Fibroblast of skin of back (primary cell): Measurements from ENCODE around the gene DOK4.

Source experiments
- DNase-seq: peaks from one replicate; pipeline ENCODE4 v3.0.0-alpha.2; 2013

DOK4 gene

GRCh38 chr16:57518922-57519321, 32.6 kb upstream of the DOK4 start:
- DNase-seq, result no peak

GRCh38 chr16:57518520-57518919, 32.2 kb upstream of the DOK4 start:
- DNase-seq, result no peak

GRCh38 chr16:57517397-57518367, 31.4 kb upstream of the DOK4 start:
- DNase-seq, result no peak

GRCh38 chr16:57516773-57517172, 30.5 kb upstream of the DOK4 start:
- no peak for DNase-seq

GRCh38 chr16:57516176-57516725, 30.0 kb upstream of the DOK4 start:
- DNase-seq, result no peak

- DNase-seq, result no peak
Observed at GRCh38 chr16:57514791-57515600, 28.7 kb upstream of the DOK4 start.

- no peak for DNase-seq
Observed at GRCh38 chr16:57514371-57514770, 28.1 kb upstream of the DOK4 start.

- no peak for DNase-seq
Observed at GRCh38 chr16:57513371-57514102, 27.2 kb upstream of the DOK4 start.

GRCh38 chr16:57512296-57513001, 26.2 kb upstream of the DOK4 start:
- DNase-seq, result no peak

GRCh38 chr16:57510016-57510871, 24.0 kb upstream of the DOK4 start:
- no peak for DNase-seq

- DNase-seq, result no peak
Observed at GRCh38 chr16:57509231-57509923, 23.1 kb upstream of the DOK4 start.

- no peak for DNase-seq
Observed at GRCh38 chr16:57508035-57508425, 21.7 kb upstream of the DOK4 start.

GRCh38 chr16:57507136-57508034, 21.1 kb upstream of the DOK4 start:
- no peak for DNase-seq

- DNase-seq, result no peak
Observed at GRCh38 chr16:57505169-57505568, 18.9 kb upstream of the DOK4 start.

GRCh38 chr16:57504491-57504890, 18.2 kb upstream of the DOK4 start:
- no peak for DNase-seq

- DNase-seq, result no peak
Observed at GRCh38 chr16:57504001-57504400, 17.7 kb upstream of the DOK4 start.

GRCh38 chr16:57503366-57503765, 17.1 kb upstream of the DOK4 start:
- DNase-seq, result no peak

- DNase-seq, result no peak
Observed at GRCh38 chr16:57502048-57502775, 15.9 kb upstream of the DOK4 start.
